Esophagus muscularis mucosa (tissue), 4 donors: ENCODE results near the gene ABR.
"Not testable (repeated sequence)": the region's sequence is repeated elsewhere in the genome, so short reads cannot be mapped to it uniquely, and the experiment has no call there.

Experiments used
- EP300 ChIP-seq: sonication (generic); formaldehyde crosslinking; IDR thresholded peaks from one replicate; pipeline ENCODE4 v1.6.1; 2017; ENCODE audit warnings: antibody characterized with exemption
- POLR2A ChIP-seq: fragments of 450-650 bp; IDR thresholded peaks from one replicate; pipeline ENCODE4 v1.6.1; 2017; ENCODE audit warnings: antibody characterized with exemption, moderate library complexity, mild to moderate bottlenecking, low read depth
- POLR2AphosphoS5 ChIP-seq, 2 donors: sonication (generic); formaldehyde crosslinking; IDR thresholded peaks; one replicate each; pipeline ENCODE4 v1.6.1; 2017; ENCODE audit warnings: antibody characterized with exemption in 2 of 2
- TF ChIP-seq, protein P1 (sequence below), 3 experiments: fragments of 200-600 bp in 2 of 3; fragments of 450-650 bp in 1 of 3; sonication (generic) in 2 of 3; IDR thresholded peaks; one replicate each; pipeline ENCODE4 v1.5.1; 2017 to 2019; ENCODE audit warnings: antibody characterized with exemption in 3 of 3, mild to moderate bottlenecking in 2 of 3, moderate library complexity in 1 of 3

DNA sequence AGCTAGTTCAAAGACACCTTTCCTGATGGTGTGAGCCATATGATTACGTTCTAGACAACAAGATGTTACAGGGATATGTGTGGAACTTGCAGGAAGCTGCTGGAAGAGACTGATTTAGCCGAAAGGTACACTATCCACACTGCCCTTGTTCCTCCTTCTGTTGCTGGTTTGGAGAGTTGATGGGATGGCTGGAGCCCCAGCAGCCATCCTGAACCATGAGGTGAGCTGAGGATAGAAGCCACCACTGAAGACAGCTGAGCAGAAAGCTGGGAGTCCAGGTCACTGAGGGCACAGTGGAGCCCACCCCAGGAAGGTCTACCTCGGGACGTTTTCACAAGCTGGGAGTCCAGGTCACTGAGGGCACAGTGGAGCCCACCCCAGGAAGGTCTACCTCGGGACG lies 51.3 kb downstream of the ABR start:
- TF ChIP-seq, protein P1, sequence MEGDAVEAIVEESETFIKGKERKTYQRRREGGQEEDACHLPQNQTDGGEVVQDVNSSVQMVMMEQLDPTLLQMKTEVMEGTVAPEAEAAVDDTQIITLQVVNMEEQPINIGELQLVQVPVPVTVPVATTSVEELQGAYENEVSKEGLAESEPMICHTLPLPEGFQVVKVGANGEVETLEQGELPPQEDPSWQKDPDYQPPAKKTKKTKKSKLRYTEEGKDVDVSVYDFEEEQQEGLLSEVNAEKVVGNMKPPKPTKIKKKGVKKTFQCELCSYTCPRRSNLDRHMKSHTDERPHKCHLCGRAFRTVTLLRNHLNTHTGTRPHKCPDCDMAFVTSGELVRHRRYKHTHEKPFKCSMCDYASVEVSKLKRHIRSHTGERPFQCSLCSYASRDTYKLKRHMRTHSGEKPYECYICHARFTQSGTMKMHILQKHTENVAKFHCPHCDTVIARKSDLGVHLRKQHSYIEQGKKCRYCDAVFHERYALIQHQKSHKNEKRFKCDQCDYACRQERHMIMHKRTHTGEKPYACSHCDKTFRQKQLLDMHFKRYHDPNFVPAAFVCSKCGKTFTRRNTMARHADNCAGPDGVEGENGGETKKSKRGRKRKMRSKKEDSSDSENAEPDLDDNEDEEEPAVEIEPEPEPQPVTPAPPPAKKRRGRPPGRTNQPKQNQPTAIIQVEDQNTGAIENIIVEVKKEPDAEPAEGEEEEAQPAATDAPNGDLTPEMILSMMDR (IDR thresholded peaks at IDR 0.05), result not testable (repeated sequence)
- not testable (repeated sequence) for TF ChIP-seq EP300; POLR2AphosphoS5 (IDR thresholded peaks at IDR 0.05); POLR2A
